HG02973 (cell line): ENCODE results near the gene DVL3.
"Not testable (repeated sequence)": the region's sequence is repeated elsewhere in the genome, so short reads cannot be mapped to it uniquely, and the experiment has no call there.

Experiments used
- ATAC-seq: cut with Tn5 transposase; IDR thresholded peaks from one replicate; pipeline ENCODE4 v1.9.1; 2021; ENCODE audit warnings: moderate library complexity; ENCODE audit not compliant: unreplicated experiment

DVL3 gene

DNA sequence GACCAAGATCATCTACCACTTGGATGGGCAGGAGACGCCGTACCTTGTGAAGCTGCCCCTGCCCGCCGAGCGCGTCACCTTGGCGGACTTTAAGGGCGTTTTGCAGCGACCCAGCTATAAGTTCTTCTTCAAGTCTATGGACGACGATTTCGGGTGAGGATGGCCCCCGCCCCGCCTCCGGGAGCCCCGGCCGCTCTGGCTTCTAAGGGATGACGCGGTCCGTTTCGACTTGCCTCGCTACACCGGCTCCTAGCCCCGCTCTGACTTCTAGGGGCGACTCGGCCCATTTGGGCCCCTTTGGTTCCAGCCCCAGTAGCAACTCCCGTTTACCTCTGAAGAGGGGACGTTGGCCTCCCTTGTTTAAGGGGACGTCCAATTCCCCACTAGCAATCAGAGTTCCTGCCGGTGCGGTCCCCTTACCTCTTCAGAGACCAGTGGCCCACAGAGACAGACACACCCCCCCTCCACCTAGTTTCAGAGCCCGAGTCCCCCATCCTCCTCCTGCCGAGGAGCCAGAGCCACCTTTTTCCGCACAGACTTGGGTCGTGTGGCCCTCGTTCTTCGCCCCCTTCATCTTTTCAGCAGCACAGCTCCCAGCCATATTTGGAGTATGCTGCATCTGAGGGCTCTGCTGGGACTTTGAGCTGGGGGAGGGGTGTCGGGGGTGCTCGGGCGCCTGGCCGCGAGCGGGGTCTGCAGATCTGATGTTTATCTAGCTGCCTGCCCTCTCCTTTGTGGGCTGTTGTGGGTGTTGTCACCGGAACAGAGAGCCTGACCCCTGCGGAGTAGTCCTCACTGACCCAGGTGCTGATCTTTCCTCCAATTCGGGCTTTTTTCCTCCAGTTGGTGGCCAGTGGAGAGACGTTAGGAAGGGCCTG is 706 bp downstream of the DVL3 start:
- peak; percentile 23 for ATAC-seq

DNA sequence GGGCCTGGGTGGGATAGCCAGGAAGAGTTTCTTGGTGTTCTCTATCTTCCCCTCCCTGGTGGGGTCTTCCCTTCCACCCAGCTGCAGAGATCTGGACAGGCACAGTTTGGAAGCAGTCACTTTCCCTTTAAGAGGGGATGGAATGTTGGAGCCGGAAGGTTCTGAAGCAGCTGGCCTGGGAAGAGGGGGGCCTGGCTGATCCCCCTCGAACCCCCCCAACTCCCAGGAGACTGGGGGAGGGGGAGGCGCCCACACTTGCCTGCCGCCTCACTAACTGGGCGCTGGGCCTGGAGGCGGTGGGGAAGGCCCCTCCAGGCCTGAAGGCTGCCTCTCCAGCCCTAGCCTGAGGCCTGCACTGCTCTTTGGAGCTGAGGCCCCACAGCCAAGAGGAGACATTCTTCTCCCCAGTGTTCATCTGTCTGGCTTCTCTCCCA is 1.4 kb downstream of the DVL3 start:
- ATAC-seq = no peak

DNA sequence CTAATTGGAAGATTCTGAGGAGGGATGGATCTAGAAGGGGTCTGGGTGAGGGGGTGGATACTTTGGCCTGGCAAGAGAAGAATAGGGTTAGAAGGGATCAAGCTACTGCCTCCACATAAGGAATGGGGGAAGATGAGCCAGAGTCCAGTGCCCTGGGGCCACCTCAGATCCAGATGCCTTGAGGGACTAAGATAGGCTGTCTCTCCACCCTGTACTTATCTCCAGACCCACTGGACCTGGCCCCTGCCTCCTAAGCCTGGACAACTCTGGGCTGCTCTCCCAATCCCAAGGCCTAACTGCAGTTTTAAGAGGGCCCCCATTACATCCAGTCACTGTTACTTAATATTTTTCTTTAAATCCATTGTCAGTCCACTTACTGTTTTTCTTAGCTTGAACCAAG is 2.0 kb downstream of the DVL3 start:
- no peak for ATAC-seq

DNA sequence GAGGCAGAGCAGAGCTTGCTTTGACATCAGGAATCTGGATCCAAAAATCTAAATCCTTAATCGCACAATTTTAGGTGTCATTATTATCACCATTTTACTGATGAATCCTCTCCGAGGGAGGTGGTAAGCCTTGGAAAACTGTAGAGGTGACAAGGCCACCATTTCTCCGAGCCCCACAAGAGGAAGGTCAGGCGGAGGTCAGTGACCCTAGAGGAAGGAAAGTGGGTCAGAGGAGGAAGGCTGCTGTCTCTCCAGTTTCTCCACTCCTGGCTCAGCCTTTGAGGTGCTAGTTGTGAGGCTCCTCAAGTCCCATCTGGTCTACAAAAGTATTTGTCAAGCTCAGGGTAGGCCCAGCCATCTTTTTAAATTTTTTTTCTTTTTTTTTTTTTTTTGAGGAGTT is 3.2 kb downstream of the DVL3 start:
- ATAC-seq = no peak

DNA sequence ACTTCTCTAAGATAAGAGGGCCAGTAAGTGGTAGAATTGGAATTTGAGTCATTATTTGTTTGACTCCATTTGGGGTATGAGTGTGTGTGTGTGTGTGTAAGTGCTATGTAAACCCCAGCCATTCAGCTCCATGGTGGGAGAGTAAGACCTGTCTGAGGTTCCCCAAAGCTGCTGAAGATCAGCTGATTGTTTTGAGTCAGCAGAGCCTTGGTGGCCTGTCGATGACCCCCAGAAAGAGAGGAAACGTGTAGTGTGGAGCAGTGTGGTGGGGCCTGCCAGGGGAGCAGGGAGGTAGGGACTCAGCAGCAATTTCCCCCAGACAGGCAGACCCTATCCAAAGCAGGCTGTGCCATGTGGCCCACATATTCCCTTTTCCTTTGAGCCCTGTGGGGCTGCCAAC is 5.3 kb downstream of the DVL3 start:
- ATAC-seq = no peak

DNA sequence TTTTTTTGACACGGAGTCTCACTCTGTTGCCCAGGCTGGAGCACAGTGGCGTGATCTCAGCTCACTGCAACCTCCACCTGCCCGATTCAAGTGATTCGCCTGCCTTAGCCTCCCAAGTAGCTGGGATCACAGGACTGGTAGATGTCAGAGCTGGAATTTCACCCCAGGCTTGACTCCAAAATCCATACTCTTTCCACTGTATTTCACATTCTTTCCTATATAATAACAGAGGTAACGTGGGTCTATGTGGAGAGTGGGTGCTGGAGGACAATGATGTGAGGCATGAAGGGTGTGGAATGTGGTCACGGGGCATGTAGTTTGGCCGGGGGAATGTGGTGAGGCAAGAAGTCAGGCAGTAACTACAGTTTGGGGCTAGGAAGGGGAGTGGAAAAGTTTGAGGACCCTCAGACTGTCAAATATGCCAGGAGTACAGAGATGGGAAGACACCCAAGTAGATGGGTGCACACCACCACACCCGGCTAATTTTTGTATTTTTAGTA is 7.4 kb downstream of the DVL3 start:
- not testable (repeated sequence) for ATAC-seq

DNA sequence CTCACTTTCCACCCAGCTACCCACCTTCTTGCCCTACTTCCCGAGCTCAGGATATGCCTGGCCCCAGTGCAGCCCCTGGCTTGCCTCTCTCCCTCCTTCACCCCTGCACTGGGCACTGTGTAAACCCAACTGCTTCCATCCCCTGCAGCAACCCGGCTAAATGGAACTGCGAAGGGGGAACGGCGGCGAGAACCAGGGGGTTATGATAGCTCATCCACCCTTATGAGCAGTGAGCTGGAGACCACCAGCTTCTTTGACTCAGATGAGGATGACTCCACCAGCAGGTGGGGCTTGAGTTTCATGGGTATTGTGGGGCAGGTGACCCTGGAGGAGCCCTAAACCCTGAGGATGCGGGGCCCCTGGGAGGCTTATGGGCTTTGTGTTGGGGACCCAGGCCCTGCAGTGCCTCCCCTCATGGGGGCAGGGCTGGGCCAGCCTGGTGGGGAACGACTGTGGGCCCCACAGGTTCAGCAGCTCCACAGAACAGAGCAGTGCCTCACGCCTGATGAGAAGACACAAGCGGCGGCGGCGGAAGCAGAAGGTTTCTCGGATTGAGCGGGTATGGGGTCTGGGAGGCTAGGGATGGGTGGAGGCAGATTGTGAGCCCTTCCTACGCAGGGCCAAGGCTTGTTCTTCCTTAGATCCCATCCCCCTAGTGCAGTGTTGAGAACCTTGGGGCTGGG is 9.6 kb downstream of the DVL3 start:
- no peak for ATAC-seq

DNA sequence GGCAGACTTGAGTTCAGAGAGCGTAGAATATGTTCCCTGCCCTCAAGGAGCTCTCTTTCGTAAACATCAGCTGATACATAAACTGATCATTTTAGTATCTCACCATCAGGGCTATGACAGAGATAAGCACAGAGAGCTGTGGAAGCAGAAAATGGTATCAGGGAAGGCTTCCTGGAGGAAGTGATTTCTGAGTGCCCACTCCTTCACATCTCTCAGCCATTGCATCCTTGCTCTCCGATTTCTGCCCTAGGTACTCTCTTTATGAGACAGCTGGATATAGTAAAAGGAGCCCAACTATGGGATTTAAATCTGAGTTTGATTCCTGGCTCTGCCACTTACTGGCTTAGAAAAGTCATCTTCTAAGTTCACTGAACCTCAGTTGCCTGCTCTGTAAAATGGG is 10.4 kb downstream of the DVL3 start:
- no peak for ATAC-seq

DNA sequence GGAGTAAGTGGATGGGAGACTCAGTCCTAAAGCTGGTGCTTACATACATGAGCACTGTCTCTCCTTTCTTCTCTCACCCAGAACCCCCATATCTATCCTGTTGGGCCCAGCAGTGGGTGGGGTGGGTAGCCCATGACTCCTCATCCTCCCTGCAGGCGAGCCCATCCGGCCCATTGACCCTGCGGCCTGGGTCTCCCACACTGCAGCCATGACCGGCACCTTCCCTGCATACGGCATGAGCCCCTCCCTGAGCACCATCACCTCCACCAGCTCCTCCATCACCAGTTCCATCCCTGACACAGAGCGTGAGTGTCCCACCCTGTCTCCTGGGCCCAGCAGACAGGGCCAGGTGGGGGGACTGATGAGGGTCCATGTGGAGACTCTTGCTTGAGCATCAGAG is 11.5 kb downstream of the DVL3 start:
- ATAC-seq = no peak

DNA sequence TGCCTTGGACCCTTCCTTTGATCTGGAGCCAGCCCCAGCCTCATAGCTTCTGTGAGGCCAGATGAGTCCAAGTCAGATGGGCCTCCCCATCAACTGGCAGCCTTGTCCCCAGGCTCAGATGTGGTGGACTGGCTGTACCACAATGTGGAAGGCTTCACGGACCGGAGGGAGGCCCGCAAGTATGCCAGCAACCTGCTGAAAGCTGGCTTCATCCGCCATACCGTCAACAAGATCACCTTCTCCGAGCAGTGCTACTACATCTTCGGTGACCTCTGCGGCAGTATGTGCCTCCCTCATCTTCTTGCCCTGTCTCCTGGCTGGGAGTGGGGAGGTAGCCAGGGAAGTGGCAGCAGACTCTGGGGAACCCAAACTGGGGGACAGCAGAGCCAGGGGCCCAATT is 12.6 kb downstream of the DVL3 start:
- ATAC-seq = no peak

DNA sequence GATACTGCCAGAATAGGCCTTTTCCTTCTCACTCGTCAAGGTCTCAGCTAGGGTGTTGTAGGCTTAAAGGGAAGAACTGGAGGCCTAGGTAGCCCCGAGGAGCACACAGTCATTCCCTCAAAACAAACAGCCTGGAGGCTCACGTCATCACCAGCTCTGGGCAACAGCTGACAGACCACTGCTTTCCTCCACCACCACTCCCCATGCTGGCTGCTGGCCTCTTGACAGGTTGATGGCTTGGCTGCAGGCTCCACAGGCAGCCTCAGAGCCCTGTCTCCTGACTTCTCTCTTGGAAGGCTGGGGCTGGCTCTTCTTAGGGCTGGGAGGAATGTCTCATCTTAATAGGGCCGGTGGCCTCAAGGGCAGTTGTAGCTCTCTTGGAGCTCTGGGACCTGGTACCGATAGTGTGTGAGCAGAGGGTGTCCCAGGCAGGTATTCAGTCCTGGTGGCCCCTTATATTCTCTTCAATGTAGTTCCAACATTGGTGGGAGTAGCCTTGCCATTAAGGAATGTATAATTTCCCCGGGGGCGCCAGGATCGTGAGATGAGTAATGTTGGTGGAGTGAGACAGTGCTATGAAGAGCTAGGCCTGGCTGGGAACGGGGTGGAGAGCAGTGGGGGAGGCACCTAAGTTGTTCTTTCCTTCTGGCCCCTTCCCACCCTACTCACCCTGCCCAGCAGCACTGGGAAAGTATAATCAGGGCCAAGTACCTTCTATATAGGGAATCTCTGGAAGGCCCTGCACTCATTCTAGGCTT is 13.4 kb downstream of the DVL3 start:
- no peak for ATAC-seq

DNA sequence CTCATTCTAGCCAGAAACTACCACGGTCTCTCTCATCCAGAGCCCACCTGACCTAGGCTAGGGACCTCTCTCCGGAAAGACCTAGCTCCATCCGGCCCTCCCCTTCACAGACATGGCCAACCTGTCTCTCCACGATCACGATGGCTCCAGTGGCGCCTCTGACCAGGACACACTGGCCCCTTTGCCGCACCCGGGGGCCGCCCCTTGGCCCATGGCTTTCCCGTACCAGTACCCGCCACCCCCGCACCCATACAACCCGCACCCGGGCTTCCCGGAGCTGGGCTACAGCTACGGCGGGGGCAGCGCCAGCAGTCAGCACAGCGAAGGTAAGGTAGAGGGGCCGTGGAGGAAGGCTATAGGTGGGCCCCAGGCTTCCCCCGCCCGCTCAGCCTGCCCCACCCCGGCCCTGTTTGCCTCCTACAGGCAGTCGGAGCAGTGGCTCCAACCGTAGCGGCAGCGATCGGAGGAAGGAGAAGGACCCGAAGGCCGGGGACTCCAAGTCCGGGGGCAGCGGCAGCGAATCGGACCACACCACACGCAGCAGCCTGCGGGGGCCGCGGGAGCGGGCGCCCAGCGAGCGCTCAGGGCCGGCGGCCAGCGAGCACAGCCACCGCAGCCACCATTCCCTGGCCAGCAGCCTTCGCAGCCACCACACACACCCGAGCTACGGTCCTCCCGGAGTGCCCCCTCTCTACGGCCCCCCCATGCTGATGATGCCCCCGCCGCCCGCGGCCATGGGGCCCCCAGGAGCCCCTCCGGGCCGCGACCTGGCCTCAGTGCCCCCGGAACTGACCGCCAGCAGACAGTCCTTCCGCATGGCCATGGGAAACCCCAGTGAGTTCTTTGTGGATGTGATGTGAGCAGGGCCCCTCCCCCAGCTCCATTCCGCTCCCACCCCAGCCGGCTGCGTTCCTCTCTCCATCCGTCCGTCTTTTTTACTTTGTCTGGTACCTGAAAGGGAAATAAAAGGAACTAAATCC is 15.0 kb downstream of the DVL3 start:
- ATAC-seq = no peak

DNA sequence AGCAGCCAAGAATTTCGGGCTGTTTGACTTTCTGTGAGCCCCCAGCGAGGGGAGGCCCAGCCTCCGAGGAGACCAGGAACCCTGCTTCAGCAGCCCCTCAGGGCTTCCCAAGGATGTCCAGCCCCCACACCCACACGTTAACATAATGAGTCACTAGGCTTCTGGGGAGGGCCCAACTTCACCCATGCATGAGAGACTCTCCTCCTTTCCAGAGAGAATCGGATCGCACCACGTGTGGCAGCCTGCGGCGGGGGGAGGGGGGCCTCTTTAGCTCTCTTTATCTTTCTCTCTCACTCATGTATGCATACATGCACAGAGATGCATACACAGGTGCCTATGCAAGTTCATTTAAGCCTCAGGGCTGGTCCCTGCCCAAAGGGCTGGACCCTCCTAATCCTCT is 16.4 kb downstream of the DVL3 start:
- ATAC-seq = no peak

DNA sequence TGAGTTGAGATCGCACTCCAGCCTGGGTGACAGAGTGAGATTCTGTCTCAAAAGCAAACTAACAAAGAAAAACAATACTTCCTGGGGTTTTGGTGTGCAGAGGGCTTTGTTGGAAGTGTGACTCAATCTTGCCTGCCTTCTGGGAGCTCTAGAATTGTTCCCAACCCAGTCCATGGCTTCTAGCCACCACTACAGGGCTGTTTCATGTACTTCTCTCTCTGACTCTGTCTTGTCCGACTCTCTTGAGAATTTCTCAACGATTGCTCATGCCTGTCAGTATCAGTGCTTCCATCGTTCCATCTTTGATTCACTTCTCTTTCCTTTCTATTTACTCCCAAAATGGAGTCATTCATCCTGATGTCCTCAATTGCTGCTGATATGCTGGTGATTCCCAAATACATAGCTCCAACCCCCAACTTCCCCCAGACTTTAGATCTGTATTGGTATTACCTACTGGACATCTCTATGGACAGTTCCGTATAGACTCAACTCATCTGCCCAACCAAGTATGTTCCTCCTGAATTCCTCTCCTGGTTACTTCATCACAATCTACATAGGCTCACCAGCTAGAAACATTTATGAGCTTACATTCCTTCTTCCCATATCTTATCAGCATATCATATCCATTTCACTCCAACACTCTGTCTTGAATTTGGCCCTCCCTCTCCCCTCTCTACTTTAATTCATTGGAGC is 17.6 kb downstream of the DVL3 start:
- no peak for ATAC-seq

DNA sequence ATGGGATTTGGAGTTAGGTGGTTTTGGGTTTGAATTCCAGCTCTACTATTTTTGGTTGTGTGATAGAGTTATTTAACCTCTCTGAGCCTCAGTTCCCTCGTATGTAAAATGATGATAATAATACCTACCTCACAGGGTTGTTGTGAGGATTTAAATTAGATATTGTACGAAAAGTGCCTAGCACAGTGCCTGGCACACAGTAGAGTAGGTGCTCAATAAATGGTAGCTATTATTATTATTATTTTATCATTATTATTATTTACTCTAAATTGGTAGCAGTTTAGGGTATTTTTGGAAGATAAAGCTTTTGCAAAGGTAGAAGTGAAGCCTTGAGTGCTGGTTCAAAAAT is 18.2 kb downstream of the DVL3 start:
- ATAC-seq = no peak

DNA sequence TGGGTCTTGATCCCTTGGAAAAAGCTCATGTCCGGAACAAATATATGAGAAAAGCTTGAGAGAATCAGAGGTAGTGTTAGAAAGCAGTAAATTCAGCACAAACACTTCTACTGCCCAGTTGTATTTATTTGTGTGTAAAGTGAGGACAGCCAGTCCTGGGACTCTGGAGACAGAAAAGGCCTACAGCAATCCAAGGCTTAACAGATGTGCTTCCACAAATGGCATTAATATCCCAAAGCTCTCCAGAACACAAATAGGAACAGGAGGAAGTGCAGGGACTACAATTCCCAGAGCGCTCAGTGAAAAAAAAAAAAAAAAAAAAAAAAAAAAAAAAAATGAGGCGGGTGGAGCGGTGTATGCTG is 19.1 kb downstream of the DVL3 start:
- ATAC-seq = no peak

DNA sequence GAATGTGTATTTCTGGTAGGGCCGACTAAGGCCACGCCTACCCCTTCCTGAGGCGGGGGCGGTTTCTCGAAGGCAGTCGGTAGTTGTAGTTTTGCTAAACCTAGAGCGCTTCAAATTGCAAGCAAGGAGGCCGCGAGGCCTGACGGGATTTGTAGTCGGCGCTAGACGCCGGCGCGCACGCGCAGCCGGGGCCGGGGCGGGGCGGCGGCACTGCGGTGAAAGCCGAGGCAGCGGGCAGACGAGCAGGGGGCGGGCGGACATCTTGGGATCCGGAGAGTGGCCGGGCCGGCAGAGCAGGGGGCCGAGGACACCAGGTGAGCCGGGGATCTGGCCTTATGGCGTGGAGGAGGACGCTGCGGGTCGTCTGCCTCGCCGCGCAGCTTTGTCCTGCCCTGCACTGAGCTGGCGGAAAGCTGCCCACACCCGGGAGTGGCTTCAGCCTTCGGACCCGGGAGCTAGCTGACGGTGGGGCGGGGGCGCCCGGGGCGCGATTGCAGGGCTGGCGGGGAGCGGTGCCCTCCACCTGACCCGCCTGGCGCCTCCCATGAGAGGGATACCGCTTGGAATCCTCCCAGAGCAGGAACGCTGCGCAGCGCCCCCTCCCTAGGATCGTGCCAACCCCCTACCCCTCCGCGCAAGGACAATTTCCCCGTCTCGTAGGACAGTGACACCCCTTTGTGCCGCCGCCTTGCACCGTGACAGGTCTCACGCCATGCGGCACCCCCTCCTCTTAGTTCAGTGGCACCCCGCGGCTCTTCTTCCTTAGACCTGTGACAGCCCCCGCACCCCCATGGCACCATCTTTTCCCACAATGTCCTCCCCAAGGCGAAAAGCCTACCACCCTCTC is 19.7 kb downstream of the DVL3 start, which contains the start of gene AP2M1:
Gene AP2M1, plus strand, starts transcription at position 210 of the 847 bp plus-strand sequence. CDS start 2,139 bp downstream, outside the sequence.
- ATAC-seq = peak; percentile 91

DNA sequence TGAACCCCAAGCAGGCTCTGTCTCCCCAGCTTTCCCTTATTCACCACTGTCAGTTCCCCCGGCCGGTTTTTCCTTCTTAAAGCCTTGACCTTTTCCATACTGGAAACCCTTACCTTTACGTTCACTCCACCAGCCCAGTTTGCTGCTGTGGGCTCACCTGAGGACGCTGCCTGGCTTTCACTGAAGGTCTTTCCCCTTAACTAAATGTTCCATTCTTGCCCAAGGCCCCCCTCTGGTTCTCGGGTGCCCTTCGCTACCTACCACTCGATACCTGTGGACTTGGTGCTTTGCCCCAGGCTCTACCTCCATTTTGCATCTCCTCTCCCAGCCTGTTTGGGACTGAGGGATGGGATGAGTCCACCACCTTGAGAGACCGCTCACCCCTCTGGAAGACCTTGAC is 20.3 kb downstream of the DVL3 start:
- ATAC-seq = no peak

DNA sequence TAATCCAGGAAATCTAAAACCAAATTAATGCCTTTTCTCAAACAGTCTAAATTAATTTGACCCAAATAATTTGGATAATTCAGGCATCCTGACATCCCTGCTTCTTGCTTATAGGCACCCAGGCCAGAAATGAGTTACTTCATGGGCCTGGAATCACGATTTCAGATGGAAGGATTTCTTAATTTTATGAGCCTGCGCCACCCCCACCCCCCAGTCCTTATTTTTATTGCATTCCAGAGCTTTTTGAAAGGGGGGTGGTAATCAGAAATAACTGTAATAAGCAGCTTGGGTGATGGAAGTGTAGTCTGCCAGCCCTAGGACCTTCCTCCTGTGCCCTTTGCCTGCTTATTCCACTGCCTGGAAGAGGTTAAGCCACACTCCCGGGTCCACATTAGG is 20.8 kb downstream of the DVL3 start:
- no peak for ATAC-seq
